Tibial nerve (tissue), 4 donors: ENCODE measurements around the gene PITPNM3. TPM values are rescaled to one million over a fixed set of nuclear protein-coding genes. Genes with fewer than 3 reads are reported as not detected.
A peak's percentile ranks its signal among the peaks of the same experiment; 100 is the strongest.

Experiments
- DNase-seq, 2 donors: peaks; one replicate each; pipeline ENCODE4 v3.0.0-alpha.2; 2019; ENCODE audit warnings: low spot score in 2 of 2
- H3K27ac ChIP-seq, 4 donors: fragments of 200-600 bp; sonication (generic) in 3 of 4; one replicate each; pipeline ENCODE4 v1.5.1; 2017 to 2019; ENCODE audit warnings: mild to moderate bottlenecking in 1 of 4
- H3K27me3 ChIP-seq, 2 donors: fragments of 200-600 bp; sonication (generic) in 1 of 2; one replicate each; pipeline versions ENCODE4 v1.5.1 to v1.6.0; 2017 to 2019
- H3K36me3 ChIP-seq, 3 donors: fragments of 200-600 bp; sonication (generic); one replicate each; pipeline ENCODE4 v1.5.1; 2018 to 2019
- H3K4me1 ChIP-seq, 4 donors: fragments of 200-600 bp; sonication (generic) in 3 of 4; one replicate each; pipeline ENCODE4 v1.5.1; 2017 to 2019
- H3K4me3 ChIP-seq, 4 donors: fragments of 200-600 bp; sonication (generic) in 3 of 4; one replicate each; pipeline ENCODE4 v1.5.1; 2017 to 2019; ENCODE audit warnings: mild to moderate bottlenecking in 1 of 4, moderate library complexity in 1 of 4
- H3K9me3 ChIP-seq, 4 donors: fragments of 200-600 bp; sonication (generic) in 3 of 4; one replicate each; pipeline ENCODE4 v1.5.1; 2017 to 2019
- CTCF ChIP-seq, 5 experiments: fragments of 200-600 bp in 3 of 5; fragments of 450-650 bp in 2 of 5; sonication (generic) in 3 of 5; IDR thresholded peaks; one replicate each; pipeline ENCODE4 v1.5.1; 2016 to 2019; ENCODE audit warnings: antibody characterized with exemption in 5 of 5, mild to moderate bottlenecking in 3 of 5, moderate library complexity in 2 of 5
- EP300 ChIP-seq, 2 donors: sonication (generic); formaldehyde crosslinking; IDR thresholded peaks; one replicate each; pipeline ENCODE4 v1.6.1; 2017; ENCODE audit warnings: antibody characterized with exemption in 2 of 2, mild to moderate bottlenecking in 1 of 2
- POLR2A ChIP-seq, 2 donors: fragments of 450-650 bp; IDR thresholded peaks; one replicate each; pipeline ENCODE4 v1.6.1; 2017; ENCODE audit warnings: antibody characterized with exemption in 2 of 2, mild to moderate bottlenecking in 2 of 2, moderate library complexity in 2 of 2
- WGBS, 2 donors: methylation state at CpG; one replicate each; pipeline ENCODE4 v1.1.5; 2018; 5-methylcytosine and 5-hydroxymethylcytosine counted together
- total RNA-seq, 4 donors: library from RNA; depleted of rRNA; stranded (reverse); fragments of >200 nt; gene quantifications; one replicate each; pipeline ENCODE4 v1.1.0, GENCODE V29; 2016

Gene PITPNM3
- total RNA-seq, 4 donors from 2014 or later, result 0.90 to 5.2 (median 2.3) TPM

- Histone ChIP-seq H3K9me3 (no peaks in the 10 kb centered on the region), H3K27ac (no peak overlapping the region), H3K36me3 (no peaks in the 10 kb centered on the region), H3K4me3 (no peak overlapping the region), H3K27me3 (peaks cover 0 to 31% of the 10 kb centered on the region in 2 donors), H3K4me1 (peaks cover 0 to 20% (median 4%) of the 10 kb centered on the region in 4 donors)
- no peak for DNase-seq
- WGBS, 2 donors, result 63 to 83% methylated on average over 6 of the region's 6 CpGs
- no peak for TF ChIP-seq EP300 (IDR thresholded peaks at IDR 0.05)
- no peak for TF ChIP-seq POLR2A (IDR thresholded peaks at IDR 0.05)
Measured at GRCh38 chr17:6442775-6443174, 113.6 kb downstream of the PITPNM3 start.

GRCh38 chr17:6439951-6440350, 116.4 kb downstream of the PITPNM3 start:
- no peak overlapping the region for H3K27ac ChIP-seq
- DNase-seq, result no peak
- H3K9me3 ChIP-seq, result no peaks in the 10 kb centered on the region
- no peak overlapping the region for H3K4me3 ChIP-seq
- peaks cover 0 to 47% of the 10 kb centered on the region in 2 donors for H3K27me3 ChIP-seq
- 23 to 31% methylated on average over 4 of the region's 4 CpGs for WGBS, 2 donors
- no peaks in the 10 kb centered on the region for H3K36me3 ChIP-seq
- TF ChIP-seq CTCF (IDR thresholded peaks at IDR 0.05), result no peak
- no peak for TF ChIP-seq EP300 (IDR thresholded peaks at IDR 0.05)
- no peak for TF ChIP-seq POLR2A (IDR thresholded peaks at IDR 0.05)
- H3K4me1 ChIP-seq, result peaks cover 0 to 20% (median 4%) of the 10 kb centered on the region in 4 donors

- Histone ChIP-seq H3K4me1 (no peaks in the 10 kb centered on the region), H3K4me3 (no peak overlapping the region), H3K27me3 (peaks cover 0 to 46% of the 10 kb centered on the region in 2 donors), H3K36me3 (no peaks in the 10 kb centered on the region), H3K9me3 (no peaks in the 10 kb centered on the region), H3K27ac (no peak overlapping the region)
- WGBS, 2 donors, result 55 to 57% methylated on average over 3 of the region's 3 CpGs
- TF ChIP-seq EP300 (IDR thresholded peaks at IDR 0.05) (no peak), CTCF (IDR thresholded peaks at IDR 0.05) (no peak), POLR2A (IDR thresholded peaks at IDR 0.05) (no peak)
- DNase-seq, result no peak
Measured at GRCh38 chr17:6437956-6438355, 118.4 kb downstream of the PITPNM3 start.

GRCh38 chr17:6437466-6437865, 118.9 kb downstream of the PITPNM3 start:
- DNase-seq, result no peak
- H3K36me3 ChIP-seq, result no peaks in the 10 kb centered on the region
- H3K4me3 ChIP-seq, result no peak overlapping the region
- peaks cover 0 to 41% of the 10 kb centered on the region in 2 donors for H3K27me3 ChIP-seq
- no peaks in the 10 kb centered on the region for H3K4me1 ChIP-seq
- 17 to 37% methylated on average over 4 of the region's 4 CpGs for WGBS, 2 donors
- H3K9me3 ChIP-seq, result no peaks in the 10 kb centered on the region
- no peak for TF ChIP-seq CTCF (IDR thresholded peaks at IDR 0.05)
- TF ChIP-seq POLR2A (IDR thresholded peaks at IDR 0.05), result no peak
- TF ChIP-seq EP300 (IDR thresholded peaks at IDR 0.05), result no peak
- no peak overlapping the region for H3K27ac ChIP-seq

GRCh38 chr17:6435968-6436367, 120.4 kb downstream of the PITPNM3 start:
- 17 to 22% methylated on average over 9 of the region's 9 CpGs for WGBS, 2 donors
- no peaks in the 10 kb centered on the region for H3K4me1 ChIP-seq
- peak in 1 of 2 donors; percentile 48 for DNase-seq

More at GRCh38 chr17:6435968-6436367, 120.4 kb downstream of the PITPNM3 start:
- Histone ChIP-seq H3K27me3 (peaks cover 0 to 29% of the 10 kb centered on the region in 2 donors), H3K36me3 (no peaks in the 10 kb centered on the region), H3K4me3 (no peak overlapping the region), H3K9me3 (peaks cover 0 to 8% (median 0%) of the 10 kb centered on the region in 4 donors), H3K27ac (no peak overlapping the region)
- no peak for TF ChIP-seq POLR2A (IDR thresholded peaks at IDR 0.05)
- TF ChIP-seq EP300 (IDR thresholded peaks at IDR 0.05), result no peak
- peak; percentile 61 to 84 (median 69) for TF ChIP-seq CTCF (IDR thresholded peaks at IDR 0.05)
